NB4 (cell line): ENCODE results near the gene SCAMP4.

Source experiments
- POLR2A ChIP-seq: IDR thresholded peaks from 2 replicates; pipeline ENCODE4 v1.6.1; 2011; ENCODE audit warnings: mild to moderate bottlenecking; ENCODE audit not compliant: insufficient read length; ENCODE audit errors: extremely low read depth
- TF ChIP-seq, protein P1 (sequence below): IDR thresholded peaks from one replicate; pipeline ENCODE4 v1.5.1; 2012; ENCODE audit warnings: low read depth, low read length

DNA sequence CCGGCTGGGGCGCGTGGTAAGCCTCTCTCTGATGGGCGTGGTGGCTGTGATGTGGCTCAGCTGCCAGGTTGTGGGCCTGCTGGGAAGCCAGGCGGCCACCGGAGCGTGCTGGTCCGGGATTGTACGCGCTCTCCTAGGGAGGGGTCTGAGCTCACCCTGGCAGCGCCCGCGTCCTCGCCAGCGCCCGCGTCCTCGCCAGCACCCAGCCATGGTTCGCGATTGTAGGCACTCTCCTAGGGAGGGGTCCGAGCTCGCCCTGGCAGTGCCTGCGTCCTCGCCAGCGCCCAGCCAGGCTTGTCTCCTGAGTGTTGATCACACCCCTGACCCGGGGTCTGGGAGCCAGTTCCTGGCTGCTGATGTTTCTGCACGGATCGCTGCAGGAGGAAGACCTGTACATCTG, 13.8 kb downstream of the SCAMP4 start:
- TF ChIP-seq, protein P1, sequence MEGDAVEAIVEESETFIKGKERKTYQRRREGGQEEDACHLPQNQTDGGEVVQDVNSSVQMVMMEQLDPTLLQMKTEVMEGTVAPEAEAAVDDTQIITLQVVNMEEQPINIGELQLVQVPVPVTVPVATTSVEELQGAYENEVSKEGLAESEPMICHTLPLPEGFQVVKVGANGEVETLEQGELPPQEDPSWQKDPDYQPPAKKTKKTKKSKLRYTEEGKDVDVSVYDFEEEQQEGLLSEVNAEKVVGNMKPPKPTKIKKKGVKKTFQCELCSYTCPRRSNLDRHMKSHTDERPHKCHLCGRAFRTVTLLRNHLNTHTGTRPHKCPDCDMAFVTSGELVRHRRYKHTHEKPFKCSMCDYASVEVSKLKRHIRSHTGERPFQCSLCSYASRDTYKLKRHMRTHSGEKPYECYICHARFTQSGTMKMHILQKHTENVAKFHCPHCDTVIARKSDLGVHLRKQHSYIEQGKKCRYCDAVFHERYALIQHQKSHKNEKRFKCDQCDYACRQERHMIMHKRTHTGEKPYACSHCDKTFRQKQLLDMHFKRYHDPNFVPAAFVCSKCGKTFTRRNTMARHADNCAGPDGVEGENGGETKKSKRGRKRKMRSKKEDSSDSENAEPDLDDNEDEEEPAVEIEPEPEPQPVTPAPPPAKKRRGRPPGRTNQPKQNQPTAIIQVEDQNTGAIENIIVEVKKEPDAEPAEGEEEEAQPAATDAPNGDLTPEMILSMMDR = no peak
- TF ChIP-seq POLR2A = no peak
